ENCODE results near the gene CATSPER3.

DNA sequence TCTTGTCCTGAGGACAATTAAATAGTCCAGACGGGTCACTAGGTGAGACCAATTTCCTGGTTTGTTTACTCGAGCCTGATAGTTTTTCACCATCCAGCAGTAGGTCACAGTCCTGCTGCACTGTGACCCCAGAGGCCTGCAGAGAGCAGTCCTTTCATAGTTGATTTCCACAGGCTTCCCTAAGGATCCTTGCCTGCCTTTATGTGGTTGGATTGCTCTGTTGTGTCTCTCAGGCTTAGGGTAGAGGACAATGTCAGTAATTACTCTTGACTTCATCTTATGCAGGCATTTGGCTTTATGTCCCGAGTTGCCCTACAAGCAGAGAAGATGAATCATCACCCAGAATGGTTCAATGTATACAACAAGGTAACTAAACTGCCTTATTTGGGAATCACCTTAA is 9.0 kb upstream of the CATSPER3 start:
- TF ChIP-seq POLR2A (IDR thresholded peaks at IDR 0.05) (no peak), CTCF (IDR thresholded peaks at IDR 0.05) (no peak)
